GM12873 (cell line): ENCODE measurements around the gene ARHGAP20.

Experiments used
- CTCF ChIP-seq: IDR thresholded peaks from 2 replicates; pipeline ENCODE4 v1.5.1; 2012; ENCODE audit warnings: low read depth, mild to moderate bottlenecking, moderate library complexity, low read length, control low read depth; ENCODE audit not compliant: insufficient read depth; ENCODE audit errors: missing control alignments

ARHGAP20 gene

GRCh38 chr11:110631551-110631950, 80.7 kb downstream of the ARHGAP20 start:
- TF ChIP-seq CTCF: no peak

GRCh38 chr11:110629594-110629993, 82.6 kb downstream of the ARHGAP20 start:
- no peak for TF ChIP-seq CTCF

- no peak for TF ChIP-seq CTCF
These were observed 90.4 kb downstream of the ARHGAP20 start for GRCh38 chr11:110621826-110622225.

- TF ChIP-seq CTCF: no peak
These were observed 98.2 kb downstream of the ARHGAP20 start for GRCh38 chr11:110614031-110614430.

- TF ChIP-seq CTCF: no peak
These were observed 98.9 kb downstream of the ARHGAP20 start for GRCh38 chr11:110613197-110613918.

GRCh38 chr11:110606415-110606814, 105.8 kb downstream of the ARHGAP20 start:
- no peak for TF ChIP-seq CTCF

- TF ChIP-seq CTCF: no peak
These were observed 110.3 kb downstream of the ARHGAP20 start for GRCh38 chr11:110601936-110602335.
